H1 (cell line): ENCODE measurements around the gene OR2T11. TPM values are rescaled to one million over a fixed set of nuclear protein-coding genes. Genes with fewer than 3 reads are reported as not detected.

Experiments used
- CTCF ChIA-PET: fragments of 300-600 bp; sonication (Branson Sonifier 250); formaldehyde crosslinking; loops from one replicate; lab custom pipeline; 2021; ENCODE audit not compliant: partially characterized antibody; lab: Charles Lee
- POLR2A ChIA-PET: fragments of 300-600 bp; sonication (Branson Sonifier 250); formaldehyde crosslinking; loops from one replicate; lab custom pipeline; 2021; ENCODE audit warnings: inconsistent platforms; ENCODE audit not compliant: partially characterized antibody; lab: Charles Lee
- DNase-seq, 2 experiments: peaks; one replicate each; pipeline versions ENCODE4 v3.0.0 to v3.0.0-alpha.2; 2010 to 2022; ENCODE audit warnings: low spot score in 2 of 2, low read depth in 1 of 2, mixed read lengths in 1 of 2
- FAIRE-seq: peaks from 2 replicates; lab custom pipeline; 2011; peaks lifted over from hg19 to GRCh38; lab: Jason Lieb, UNC
- H2AFZ ChIP-seq: 2 replicates; pipeline ENCODE4 v1.8.1; 2012; ENCODE audit warnings: low read length, inconsistent platforms
- H2AK5ac ChIP-seq: 2 replicates; pipeline ENCODE4 v1.6.1; 2013; ENCODE audit warnings: low read depth, low read length
- H2BK120ac ChIP-seq: replicated peaks from 2 replicates; pipeline ENCODE3; 2013; ENCODE audit warnings: low read depth, low read length, inconsistent platforms
- H2BK12ac ChIP-seq: 2 replicates; pipeline ENCODE4 v1.6.1; 2013; ENCODE audit warnings: low read depth, low read length
- H2BK15ac ChIP-seq: 2 replicates; pipeline ENCODE4 v1.6.1; 2013; ENCODE audit warnings: low read length
- H2BK20ac ChIP-seq: 2 replicates; pipeline ENCODE4 v1.6.1; 2013; ENCODE audit warnings: low read length
- H2BK5ac ChIP-seq: 2 replicates; pipeline ENCODE4 v1.6.1; 2013; ENCODE audit warnings: low read depth, low read length
- H3K14ac ChIP-seq: 2 replicates; pipeline ENCODE4 v1.6.1; 2013; ENCODE audit warnings: inconsistent platforms; ENCODE audit not compliant: insufficient read length
- H3K18ac ChIP-seq: 2 replicates; pipeline ENCODE4 v1.6.1; 2013; ENCODE audit warnings: low read length; ENCODE audit errors: extremely low read depth
- H3K23ac ChIP-seq: 2 replicates; pipeline ENCODE4 v1.6.1; 2013; ENCODE audit warnings: inconsistent platforms; ENCODE audit not compliant: insufficient read length
- H3K23me2 ChIP-seq: 2 replicates; pipeline ENCODE4 v1.6.1; 2013; ENCODE audit warnings: low read depth, low read length
- H3K27ac ChIP-seq: 2 replicates; pipeline ENCODE4 v1.6.1; 2011; ENCODE audit warnings: low read depth, low read length, inconsistent platforms
- H3K27me3 ChIP-seq, 4 experiments: replicated peaks in 1 of 4; 1 replicate in 1 of 4; 2 replicates in 3 of 4; pipeline versions ENCODE4 v1.6.1 to v1.8.1; 2011 to 2013; ENCODE audit warnings: low read length in 3 of 4, mild to moderate bottlenecking in 3 of 4, inconsistent platforms in 2 of 4, mixed read lengths in 2 of 4, moderate library complexity in 1 of 4; ENCODE audit not compliant: control insufficient read depth in 3 of 4, insufficient read depth in 3 of 4; ENCODE audit errors: extremely low read depth in 1 of 4
- H3K36me3 ChIP-seq, 4 experiments: 2 replicates each; pipeline versions ENCODE4 v1.6.1 to v1.8.1; 2011 to 2013; ENCODE audit warnings: mild to moderate bottlenecking in 4 of 4, low read length in 3 of 4, moderate library complexity in 2 of 4, control low read depth in 1 of 4, inconsistent platforms in 1 of 4; ENCODE audit not compliant: insufficient read depth in 4 of 4, control insufficient read depth in 2 of 4
- H3K4ac ChIP-seq: replicated peaks from 2 replicates; pipeline ENCODE3; 2013; ENCODE audit warnings: low read length, low read depth, mixed read lengths, inconsistent platforms; ENCODE audit not compliant: insufficient read length
- H3K4me1 ChIP-seq, 4 experiments: replicated peaks in 1 of 4; 1 replicate in 1 of 4; 2 replicates in 3 of 4; pipeline versions ENCODE4 v1.6.1 to v1.8.1; 2011 to 2013; ENCODE audit warnings: low read length in 3 of 4, inconsistent platforms in 2 of 4, mixed read lengths in 1 of 4; ENCODE audit not compliant: insufficient read depth in 4 of 4, control insufficient read depth in 3 of 4
- H3K4me2 ChIP-seq, 2 experiments: 2 replicates each; pipeline versions ENCODE4 v1.6.1 to v1.8.1; 2011 to 2013; ENCODE audit warnings: low read depth in 2 of 2, low read length in 2 of 2, control low read depth in 1 of 2, inconsistent platforms in 1 of 2, mild to moderate bottlenecking in 1 of 2; ENCODE audit not compliant: insufficient read depth in 1 of 2
- H3K4me3 ChIP-seq, 4 experiments: fragments of 200-600, 300-600 bp in 1 of 4; sonication (generic), shearing (Covaris generic), sonication (Bioruptor Twin) in 1 of 4; 2 replicates each; pipeline versions ENCODE4 v1.5.1 to v1.8.1; 2011 to 2016; ENCODE audit warnings: low read length in 4 of 4, low read depth in 3 of 4, control low read depth in 2 of 4, inconsistent platforms in 2 of 4, mild to moderate bottlenecking in 2 of 4, mixed read lengths in 1 of 4, moderate library complexity in 1 of 4; ENCODE audit not compliant: insufficient read depth in 2 of 4; ENCODE audit errors: extremely low read depth in 1 of 4
- H3K56ac ChIP-seq: replicated peaks from 2 replicates; pipeline ENCODE3; 2013; ENCODE audit warnings: low read depth, mild to moderate bottlenecking, mixed read lengths, low read length, inconsistent platforms; ENCODE audit not compliant: insufficient read length
- H3K79me1 ChIP-seq: 2 replicates; pipeline ENCODE4 v1.6.1; 2013; ENCODE audit warnings: low read depth, low read length, control low read depth
- H3K79me2 ChIP-seq, 2 experiments: 2 replicates each; pipeline versions ENCODE4 v1.6.1 to v1.8.1; 2012 to 2013; ENCODE audit warnings: low read length in 2 of 2, mild to moderate bottlenecking in 2 of 2, inconsistent platforms in 1 of 2; ENCODE audit not compliant: insufficient read depth in 2 of 2, control insufficient read depth in 1 of 2
- H3K9ac ChIP-seq, 4 experiments: replicated peaks in 1 of 4; 1 replicate in 1 of 4; 2 replicates in 3 of 4; pipeline versions ENCODE4 v1.6.1 to v1.8.1; 2011 to 2013; ENCODE audit warnings: low read depth in 3 of 4, low read length in 3 of 4, control low read depth in 2 of 4, mild to moderate bottlenecking in 2 of 4, moderate library complexity in 2 of 4, inconsistent platforms in 1 of 4; ENCODE audit errors: extremely low read depth in 1 of 4
- H3K9me3 ChIP-seq, 2 experiments: 2 replicates each; pipeline versions ENCODE4 v1.6.1 to v1.8.1; 2012 to 2013; ENCODE audit warnings: mild to moderate bottlenecking in 2 of 2, moderate library complexity in 2 of 2, control low read depth in 1 of 2, inconsistent platforms in 1 of 2, low read depth in 1 of 2, low read length in 1 of 2, mixed read lengths in 1 of 2; ENCODE audit not compliant: insufficient read depth in 2 of 2
- H4K20me1 ChIP-seq, 2 experiments: replicated peaks in 1 of 2; 2 replicates each; pipeline versions ENCODE3 to v1.8.1; 2011 to 2013; ENCODE audit warnings: inconsistent platforms in 2 of 2, low read length in 2 of 2, mild to moderate bottlenecking in 1 of 2; ENCODE audit not compliant: insufficient read depth in 2 of 2, control insufficient read depth in 1 of 2
- H4K5ac ChIP-seq: 2 replicates; pipeline ENCODE4 v1.6.1; 2013; ENCODE audit warnings: low read length, low read depth, mixed read lengths, inconsistent platforms; ENCODE audit not compliant: insufficient read length
- H4K8ac ChIP-seq: 2 replicates; pipeline ENCODE4 v1.8.0; 2013; ENCODE audit warnings: mild to moderate bottlenecking, moderate library complexity, low read length, inconsistent platforms; ENCODE audit not compliant: insufficient read depth; ENCODE audit errors: extremely low read depth
- H4K91ac ChIP-seq: replicated peaks from 2 replicates; pipeline ENCODE3; 2013; ENCODE audit warnings: low read length, mixed read lengths, inconsistent platforms; ENCODE audit not compliant: insufficient read length
- ASH2L ChIP-seq: fragments of 200-600, 300-600 bp; sonication (generic); IDR thresholded peaks from one replicate; pipeline ENCODE4 v1.7.1; 2017; ENCODE audit warnings: low read length
- CHD2 ChIP-seq: IDR thresholded peaks from 2 replicates; pipeline ENCODE4 v1.6.1; 2012; ENCODE audit warnings: low read length, improper control_type of control experiment
- HDAC2 ChIP-seq, 2 experiments: fragments of 300-600 bp in 1 of 2; sonication (generic) in 1 of 2; IDR thresholded peaks; 2 replicates each; pipeline ENCODE4 v1.6.1; 2011 to 2012; ENCODE audit warnings: low read depth in 2 of 2, low read length in 2 of 2, mild to moderate bottlenecking in 2 of 2, moderate library complexity in 2 of 2, borderline replicate concordance in 1 of 2, inconsistent platforms in 1 of 2
- KDM4A ChIP-seq: IDR thresholded peaks from one replicate; pipeline ENCODE4 v1.7.1; 2012; ENCODE audit warnings: low read depth, mild to moderate bottlenecking, moderate library complexity, low read length, inconsistent platforms; ENCODE audit not compliant: severe bottlenecking
- MAX ChIP-seq: IDR thresholded peaks from 2 replicates; pipeline ENCODE4 v1.6.1; 2012; ENCODE audit warnings: inconsistent platforms
- POLR2AphosphoS5 ChIP-seq: IDR thresholded peaks from 2 replicates; pipeline ENCODE4 v1.6.1; 2011; ENCODE audit warnings: low read depth, low read length
- SIX5 ChIP-seq: IDR thresholded peaks from 2 replicates; pipeline ENCODE4 v1.6.1; 2011; ENCODE audit warnings: mild to moderate bottlenecking, low read depth, low read length
- SUZ12 ChIP-seq: fragments of 200-600 bp; sonication (generic); IDR thresholded peaks from 2 replicates; pipeline ENCODE4 v1.6.1; 2012; ENCODE audit warnings: mild to moderate bottlenecking, inconsistent platforms, low read length, moderate library complexity, mixed read lengths
- TCF12 ChIP-seq: IDR thresholded peaks from 2 replicates; pipeline ENCODE4 v1.6.1; 2011; ENCODE audit warnings: low read depth, mild to moderate bottlenecking, low read length
- YY1 ChIP-seq: IDR thresholded peaks from 2 replicates; pipeline ENCODE4 v1.6.1; 2011; ENCODE audit warnings: low read depth, mild to moderate bottlenecking, low read length
- WGBS, 2 experiments: shearing (Covaris generic) in 1 of 2; methylation state at CpG; one replicate each; pipeline versions ENCODE4 v1.1.6 to v1.1.7; 2013 to 2015; ENCODE audit warnings: low lambda C conversion rate in 2 of 2, mixed read lengths in 2 of 2, inconsistent platforms in 1 of 2, low coverage in 1 of 2, missing lambda C conversion rate in 1 of 2; ENCODE audit not compliant: insufficient replicate concordance in 2 of 2, insufficient coverage in 1 of 2, insufficient read length in 1 of 2; ENCODE audit errors: extremely low coverage in 1 of 2, missing lambda C conversion rate in 1 of 2; 5-methylcytosine and 5-hydroxymethylcytosine counted together
- polyA plus RNA-seq, 7 experiments: library from polyadenylated mRNA; depleted of rRNA in 3 of 7; stranded (reverse) in 5 of 7; unstranded in 2 of 7; fragments of >200 nt in 5 of 7; fragments of 200-250 nt in 2 of 7; gene quantifications; 1 replicate in 5 of 7; 2 replicates in 1 of 7; 4 replicates in 1 of 7; pipeline versions ENCODE4 v1.2.1 to v1.2.3, GENCODE V29; 2011 to 2013; ENCODE audit warnings: missing spikeins in 2 of 7, mixed read lengths in 2 of 7
- total RNA-seq: library from RNA; stranded (reverse); fragmentation: NEBNext Ultra II Directional; extraction: Animal tissue kit (Norgen Biotek cat#: 25700); gene quantifications from 2 replicates; pipeline ENCODE4 v1.2.1, GENCODE V29; 2021

Gene OR2T11
- total and polyA plus RNA-seq, 2 of the 8 experiments (the other 6 are each of a cell fraction or from before 2014, with no cell fraction given), result not detected

- Histone ChIP-seq H3K79me1 (no peaks in the 10 kb centered on the region), H3K9me3 (peaks cover 50 to 51% of the 10 kb centered on the region in 2 experiments), H2BK20ac (no peak overlapping the region), H2BK5ac (no peak overlapping the region), H3K4me2 (no peak overlapping the region), H4K91ac (no peak overlapping the region), H3K4me1 (no peaks in the 10 kb centered on the region), H4K5ac (no peak overlapping the region), H3K23ac (no peak overlapping the region), H3K9ac (no peak overlapping the region), H3K56ac (no peak overlapping the region), H2BK120ac (no peak overlapping the region), H3K36me3 (no peaks in the 10 kb centered on the region; a peak in 1 of 8 replicates), H2AK5ac (no peak overlapping the region), H3K14ac (no peak overlapping the region), H3K4ac (no peak overlapping the region), H3K18ac (no peak overlapping the region), H3K27ac (no peak overlapping the region), H3K23me2 (no peaks in the 10 kb centered on the region), H2BK15ac (no peak overlapping the region), H2AFZ (no peak overlapping the region), H3K4me3 (no peak overlapping the region), H3K27me3 (peaks cover 0 to 1% (median 0%) of the 10 kb centered on the region in 4 experiments; a peak in 1 of 7 replicates), H4K8ac (no peak overlapping the region), H3K79me2 (no peaks in the 10 kb centered on the region), H4K20me1 (no peaks in the 10 kb centered on the region), H2BK12ac (no peak overlapping the region)
- FAIRE-seq (no peak), DNase-seq (no peak)
- no peak for TF ChIP-seq SUZ12
- no peak for TF ChIP-seq MAX
- no peak for TF ChIP-seq KDM4A
- TF ChIP-seq SIX5, result no peak
- no peak for TF ChIP-seq POLR2AphosphoS5
- TF ChIP-seq TCF12, result no peak
- no peak for TF ChIP-seq YY1
- no peak for TF ChIP-seq CHD2
- no peak for TF ChIP-seq ASH2L
- no peak for TF ChIP-seq HDAC2 (IDR thresholded peaks at IDR 0.05; ENCODE audit: borderline replicate concordance in 1 of 2, low read depth in 2 of 2, low read length in 2 of 2)
- ChIA-PET CTCF (no interaction called here), POLR2A (no interaction called here)
- WGBS, 2 experiments, result 44% methylated on average over 3 of the region's 3 CpGs; no CpG with 5 or more reads in 1 of the 2 experiments
Observed at GRCh38 chr1:248610301-248610700, 24.6 kb downstream of the OR2T11 start.
